K562 treated with DMSO at 1 percent for 48 hours (cell line): ENCODE results near the gene DOK1. TPM values are rescaled to one million over a fixed set of nuclear protein-coding genes. Genes with fewer than 3 reads are reported as not detected.

Experiments
- total RNA-seq: library from RNA; unstranded; fragments of 300-600 nt; gene quantifications from 2 replicates; pipeline ENCODE4 v1.2.3, GENCODE V29; 2022; ENCODE audit warnings: low replicate concordance; ENCODE audit errors: extremely low read depth

DOK1 gene
- total RNA-seq, result not detected in 2 replicates

GRCh38 chr2:74553892-74554819 is at the start of gene DOK1, which contains the start of gene LOXL3:
Gene DOK1 (plus strand): TSS chr2:74554720. CDS start chr2:74554755, 35 bp downstream.
Gene LOXL3 (minus strand): TSS chr2:74553942. CDS start chr2:74552634, 1,308 bp downstream.

GRCh38 chr2:74507145-74507925 is 47.2 kb upstream of the DOK1 start, which contains the start of gene PCGF1:
Gene PCGF1 (minus strand): TSS chr2:74507695. CDS start chr2:74507668, 27 bp downstream.

GRCh38 chr2:74514368-74515270 is 39.9 kb upstream of the DOK1 start, which contains the start of gene TLX2:
Gene TLX2 (plus strand): TSS chr2:74514450. CDS start chr2:74514807, 357 bp downstream.

GRCh38 chr2:74525717-74526648 is 28.5 kb upstream of the DOK1 start, which contains the start of gene DQX1:
Gene DQX1 (minus strand): TSS chr2:74526231. CDS start chr2:74525729, 502 bp downstream.

GRCh38 chr2:74529357-74530238 is 24.9 kb upstream of the DOK1 start, which contains the start of the genes AUP1 and HTRA2:
Gene AUP1 (minus strand): TSS chr2:74529706. CDS start chr2:74529629, 77 bp downstream.
Gene HTRA2 (plus strand): TSS chr2:74529933. CDS start chr2:74530007, 74 bp downstream.

Other genes with a start within 250 kb of the DOK1 start
- not detected in 2 replicates for gene SLC4A5, start 211.3 kb upstream of the DOK1 start, total RNA-seq
- gene DCTN1, start 174.4 kb upstream of the DOK1 start, total RNA-seq, result 86.7 TPM in 1 of 2 replicates, not detected in the other
- gene C2orf81, start 133.1 kb upstream of the DOK1 start, total RNA-seq, result not detected in 2 replicates
- gene WDR54, start 133.0 kb upstream of the DOK1 start, total RNA-seq, result not detected in 2 replicates
- gene RTKN, start 112.8 kb upstream of the DOK1 start, total RNA-seq, result not detected in 2 replicates
- gene INO80B, start 99.6 kb upstream of the DOK1 start, total RNA-seq, result not detected in 2 replicates
- not detected in 2 replicates for gene WBP1, start 96.3 kb upstream of the DOK1 start, total RNA-seq
- 308 TPM in 1 of 2 replicates, not detected in the other for gene MOGS, start 89.3 kb upstream of the DOK1 start, total RNA-seq
- not detected in 2 replicates for gene MRPL53, start 82.0 kb upstream of the DOK1 start, total RNA-seq
- not detected in 2 replicates for gene CCDC142, start 71.7 kb upstream of the DOK1 start, total RNA-seq
- gene TTC31, start 71.6 kb upstream of the DOK1 start, total RNA-seq, result not detected in 2 replicates
- not detected in 2 replicates for gene LBX2, start 55.1 kb upstream of the DOK1 start, total RNA-seq
- not detected in 2 replicates for gene PCGF1, start 47.0 kb upstream of the DOK1 start, total RNA-seq
- gene TLX2, start 40.3 kb upstream of the DOK1 start, total RNA-seq, result not detected in 2 replicates
- gene DQX1, start 28.5 kb upstream of the DOK1 start, total RNA-seq, result not detected in 2 replicates
- not detected in 2 replicates for gene AUP1, start 25.0 kb upstream of the DOK1 start, total RNA-seq
- gene HTRA2, start 24.8 kb upstream of the DOK1 start, total RNA-seq, result not detected in 2 replicates
- gene LOXL3, start 778 bp upstream of the DOK1 start, total RNA-seq, result not detected in 2 replicates
- gene M1AP, start 93.6 kb downstream of the DOK1 start, total RNA-seq, result not detected in 2 replicates
- gene SEMA4F, start 99.5 kb downstream of the DOK1 start, total RNA-seq, result not detected in 2 replicates